Measurements from ENCODE around the gene EGLN3. TPM values are rescaled to one million over a fixed set of nuclear protein-coding genes. Genes with fewer than 3 reads are reported as not detected.

EGLN3 gene
- polyA plus RNA-seq, 10 donors: 38.1 to 79.9 (median 64.3) TPM

GRCh38 chr14:33879684-33880286, 71.1 kb downstream of the EGLN3 start:
- DNase-seq: no peak

GRCh38 chr14:33876274-33876673, 74.6 kb downstream of the EGLN3 start:
- DNase-seq: no peak

All from muscle of back (tissue), 11 donors.